H1 (cell line): ENCODE results near the gene ST6GALNAC5.

Source experiments
- BRCA1 ChIP-seq: IDR thresholded peaks from 2 replicates; pipeline ENCODE4 v1.6.1; 2012; ENCODE audit warnings: low read depth, low read length, improper control_type of control experiment
- CBX5 ChIP-seq: fragments of 300-800, 300-1000 bp; sonication (generic); IDR thresholded peaks from 2 replicates; pipeline ENCODE4 v1.7.1; 2016; ENCODE audit warnings: antibody characterized with exemption, low read length, low read depth
- CTCF ChIP-seq, 3 experiments: IDR thresholded peaks; 1 replicate in 2 of 3; 2 replicates in 1 of 3; pipeline versions ENCODE4 v1.5.1 to v1.6.1; 2011; ENCODE audit warnings: low read length in 3 of 3, mild to moderate bottlenecking in 3 of 3, inconsistent platforms in 2 of 3, low read depth in 1 of 3, moderate library complexity in 1 of 3; ENCODE audit not compliant: insufficient read depth in 1 of 3; ENCODE audit errors: control extremely low read depth in 1 of 3
- EZH2 ChIP-seq: fragments of 200-600 bp; sonication (generic); IDR thresholded peaks from 2 replicates; pipeline ENCODE4 v1.7.1; 2012; ENCODE audit warnings: low read depth, mild to moderate bottlenecking, moderate library complexity, low read length, inconsistent platforms; ENCODE audit not compliant: severe bottlenecking
- GTF2F1 ChIP-seq: IDR thresholded peaks from 2 replicates; pipeline ENCODE4 v1.6.1; 2012; ENCODE audit warnings: low read depth, low read length, improper control_type of control experiment, borderline replicate concordance
- KDM1A ChIP-seq: fragments of 200-600, 300-600 bp; sonication (generic); IDR thresholded peaks from 2 replicates; pipeline ENCODE4 v1.7.1; 2016; ENCODE audit warnings: mild to moderate bottlenecking, low read length, borderline replicate concordance
- PHF8 ChIP-seq: fragments of 200-600 bp; sonication (generic); conservative IDR thresholded peaks from 2 replicates; pipeline ENCODE4 v1.7.1; 2012; ENCODE audit warnings: low read depth, mild to moderate bottlenecking, inconsistent platforms, low read length, moderate library complexity
- POLR2A ChIP-seq, 2 experiments: IDR thresholded peaks; 1 replicate in 1 of 2; 2 replicates in 1 of 2; pipeline ENCODE4 v1.6.1; 2011; ENCODE audit warnings: low read depth in 2 of 2, low read length in 2 of 2, mild to moderate bottlenecking in 2 of 2; ENCODE audit errors: control extremely low read depth in 1 of 2
- RAD21 ChIP-seq, 2 experiments: IDR thresholded peaks in 1 of 2; conservative IDR thresholded peaks in 1 of 2; 2 replicates each; pipeline ENCODE4 v1.6.1; 2011; ENCODE audit warnings: low read depth in 2 of 2, low read length in 2 of 2, improper control_type of control experiment in 1 of 2, inconsistent platforms in 1 of 2, mild to moderate bottlenecking in 1 of 2, moderate library complexity in 1 of 2
- TEAD4 ChIP-seq: IDR thresholded peaks from 2 replicates; pipeline ENCODE4 v1.6.1; 2012; ENCODE audit warnings: low read depth, low read length, inconsistent platforms, mixed read lengths

GRCh38 chr1:76944942-76945341, 77.7 kb downstream of the ST6GALNAC5 start:
- no peak for TF ChIP-seq CTCF (IDR thresholded peaks at IDR 0.05; ENCODE audit: control extremely low read depth in 1 of 3, insufficient read depth in 1 of 3, low read depth in 1 of 3, low read length in 3 of 3)
- TF ChIP-seq KDM1A, result no peak
- TF ChIP-seq CBX5, result no peak
- no peak for TF ChIP-seq RAD21 (IDR thresholded peaks at IDR 0.05 in 1 of 2, conservative IDR thresholded peaks at IDR 0.05 in 1 of 2; ENCODE audit: low read depth in 2 of 2, low read length in 2 of 2)
- TF ChIP-seq EZH2, result no peak
- no peak for TF ChIP-seq BRCA1
- no peak for TF ChIP-seq POLR2A (IDR thresholded peaks at IDR 0.05; ENCODE audit: control extremely low read depth in 1 of 2, low read depth in 2 of 2, low read length in 2 of 2)
- TF ChIP-seq TEAD4, result no peak
- TF ChIP-seq PHF8, result no peak
- no peak for TF ChIP-seq GTF2F1
